GM19467 (cell line): ENCODE measurements around the gene DCBLD2.

Source experiments
- ATAC-seq: cut with Tn5 transposase; IDR thresholded peaks from one replicate; pipeline ENCODE4 v1.9.1; 2021; ENCODE audit warnings: mild to moderate bottlenecking, moderate library complexity; ENCODE audit not compliant: unreplicated experiment

The DCBLD2 gene

DNA sequence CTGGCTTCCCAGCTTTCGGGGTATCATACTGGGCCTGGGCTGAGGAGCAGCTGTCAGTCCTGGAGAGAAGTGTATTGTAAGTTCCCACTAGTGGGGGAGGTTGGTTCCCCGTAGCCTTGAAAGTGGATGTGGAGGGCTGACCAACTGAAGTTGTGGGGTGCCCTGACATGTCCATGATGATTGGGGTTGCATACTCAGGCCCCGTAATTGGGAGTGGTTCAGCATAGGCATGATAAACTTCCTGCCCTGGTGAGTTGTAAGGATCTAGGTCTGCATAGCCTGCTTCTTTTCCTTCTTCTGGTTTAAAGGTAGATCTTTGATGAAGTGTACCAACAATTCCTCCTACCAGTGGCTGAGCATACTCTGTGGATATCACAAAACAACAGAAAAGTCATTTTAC is 102.0 kb downstream of the DCBLD2 start:
- ATAC-seq = no peak

DNA sequence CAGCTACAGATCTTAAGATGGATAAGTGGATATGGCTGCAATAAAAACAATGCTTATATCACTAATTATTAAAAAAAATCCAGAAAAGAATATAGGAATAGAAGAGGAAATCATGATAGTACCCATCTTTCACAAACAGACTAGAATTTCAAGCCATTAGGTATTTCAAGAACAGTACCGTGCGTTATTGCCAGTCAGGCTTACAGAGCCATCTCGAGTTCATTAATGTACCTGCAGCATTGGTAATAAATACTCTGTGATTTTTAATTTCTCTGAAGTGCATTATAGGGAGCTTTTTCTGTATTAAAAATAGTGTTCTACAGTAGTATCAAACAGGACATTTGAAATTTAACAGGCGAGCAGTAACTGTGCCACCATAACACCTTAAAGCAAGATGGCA is 102.7 kb downstream of the DCBLD2 start:
- ATAC-seq = no peak

DNA sequence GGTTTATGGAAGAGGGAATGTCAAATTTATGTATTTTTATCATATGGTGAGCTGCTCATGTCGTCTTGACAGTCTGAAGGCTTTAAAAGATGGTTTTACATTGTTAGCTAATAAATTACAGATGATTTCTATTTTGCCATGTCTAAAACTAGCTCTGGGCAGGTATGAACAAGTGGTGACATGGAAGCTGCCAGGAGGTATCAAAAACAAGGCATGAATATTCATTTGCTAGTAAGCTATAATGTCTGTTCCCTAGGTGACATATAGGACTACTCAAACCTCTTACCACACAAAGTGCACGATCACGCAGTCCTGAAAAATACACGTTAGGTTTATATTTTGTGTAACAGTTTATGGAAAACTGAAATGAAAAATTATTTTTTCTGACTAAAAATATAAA is 103.6 kb downstream of the DCBLD2 start:
- no peak for ATAC-seq

DNA sequence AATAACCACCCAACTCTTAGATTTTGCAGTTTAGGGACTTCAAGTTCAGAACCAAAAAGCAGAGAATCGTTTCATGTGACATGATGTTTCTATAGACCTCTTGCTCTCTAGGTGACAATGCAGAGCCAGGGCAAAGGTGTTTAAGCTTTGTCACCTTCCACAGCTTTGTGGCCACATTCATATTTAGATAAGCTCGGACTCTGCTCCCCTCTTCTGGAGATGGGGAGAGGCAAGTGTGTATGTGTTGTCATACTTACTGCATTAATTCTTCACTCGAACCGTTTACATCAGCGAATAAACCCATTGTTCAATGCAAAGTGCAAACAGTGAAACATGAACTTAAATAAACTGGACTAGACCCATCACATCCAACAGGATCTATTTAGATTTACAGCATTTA is 105.2 kb downstream of the DCBLD2 start:
- ATAC-seq = no peak

DNA sequence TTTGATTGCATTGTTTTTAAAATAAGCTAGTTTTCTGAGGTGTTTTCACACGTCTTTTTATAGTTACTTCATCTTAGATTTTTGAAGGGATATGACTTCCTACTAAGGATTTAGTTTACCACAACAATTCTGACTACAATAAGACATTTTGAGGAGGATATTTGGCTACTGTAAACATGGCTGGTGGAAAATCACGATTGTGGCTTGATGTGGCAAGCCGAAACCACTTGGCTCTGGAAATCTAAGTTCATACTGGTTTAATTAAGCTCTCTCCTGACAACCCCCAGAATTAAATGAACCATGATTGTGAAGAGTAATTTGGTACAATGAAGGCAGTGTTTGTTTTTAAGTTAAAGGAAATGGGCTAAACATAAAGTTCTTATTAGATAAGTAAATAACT is 107.5 kb downstream of the DCBLD2 start:
- no peak for ATAC-seq

DNA sequence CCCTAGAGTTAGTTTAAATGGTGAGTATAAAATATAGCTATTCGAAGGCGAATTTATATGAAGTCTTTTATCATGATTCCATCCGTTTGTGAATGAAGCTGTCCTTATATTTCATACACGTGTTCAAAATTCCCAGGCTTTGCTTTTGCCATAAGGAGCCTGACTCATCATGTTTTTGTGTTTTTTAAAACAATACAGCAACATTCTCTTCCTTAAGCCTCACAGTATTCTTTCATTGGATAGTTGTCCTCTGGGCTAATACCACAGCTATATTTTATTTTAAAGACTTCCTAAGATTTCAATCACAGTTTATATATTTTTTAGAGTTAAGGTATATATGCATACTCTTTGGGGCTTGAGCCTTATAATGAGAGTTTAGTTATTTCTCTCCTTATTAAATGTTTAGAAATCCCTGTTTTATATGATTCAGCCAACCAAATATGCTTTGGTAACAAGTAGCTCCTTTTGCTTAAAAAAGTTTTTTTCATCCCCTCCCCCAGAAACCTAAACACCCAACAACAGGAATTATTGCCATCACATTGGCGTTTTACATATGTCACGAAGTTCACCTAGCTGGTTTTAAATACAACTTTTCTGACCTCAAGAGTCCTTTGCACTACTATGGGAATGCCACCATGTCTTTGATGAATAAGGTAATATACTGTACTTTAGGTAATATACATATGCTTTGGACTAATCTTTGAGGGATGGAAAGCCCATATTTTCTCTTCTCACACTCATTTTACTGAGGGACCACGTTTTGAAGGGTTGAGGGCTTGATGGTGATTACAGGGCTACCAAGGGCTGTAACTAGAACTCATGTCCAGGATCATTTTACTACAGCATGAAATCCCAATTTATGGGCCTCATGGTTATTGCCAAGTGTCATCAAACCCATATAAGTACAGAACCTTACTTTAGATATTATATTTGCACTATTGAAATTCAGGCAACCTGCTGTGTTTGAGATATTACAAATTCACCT is 109.9 kb downstream of the DCBLD2 start:
- ATAC-seq = no peak

DNA sequence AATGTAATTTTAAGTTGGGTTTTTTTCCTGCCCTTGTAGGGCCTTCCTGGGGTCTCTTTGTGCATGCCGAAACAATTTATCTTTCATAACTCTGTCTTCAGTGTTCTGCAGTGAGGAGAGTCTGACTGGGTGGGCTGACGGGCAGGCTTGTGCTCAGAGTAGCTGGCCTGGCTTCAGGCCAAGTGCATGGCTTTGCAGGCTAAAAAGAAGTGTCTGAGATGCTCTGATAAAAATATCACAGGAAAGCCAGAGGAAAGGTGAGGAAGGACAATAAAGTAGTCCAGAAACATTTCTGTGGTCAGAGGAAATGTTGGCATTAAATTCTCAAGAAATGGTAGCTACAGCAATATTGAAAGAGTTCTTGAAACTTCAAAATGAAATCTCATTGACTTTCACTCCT is 112.8 kb downstream of the DCBLD2 start:
- no peak for ATAC-seq

DNA sequence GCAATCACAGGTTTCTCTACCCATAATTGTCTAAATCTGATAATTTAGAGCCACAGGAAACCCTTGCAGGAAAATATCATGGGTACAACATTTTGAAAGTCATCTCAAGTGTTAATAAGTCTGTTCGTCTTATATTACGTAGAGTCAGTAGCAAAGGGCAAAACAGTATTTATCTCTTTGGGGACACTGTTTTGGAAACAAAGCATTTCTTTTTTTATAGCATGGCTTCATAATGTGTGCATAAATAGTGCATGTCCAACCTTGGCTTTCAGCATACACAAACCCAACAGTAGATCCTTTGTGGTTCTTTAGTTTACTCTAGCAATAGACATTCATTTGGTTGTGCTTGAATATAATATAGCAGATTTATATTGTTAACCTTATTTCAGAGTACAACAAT is 114.3 kb downstream of the DCBLD2 start:
- ATAC-seq = no peak

DNA sequence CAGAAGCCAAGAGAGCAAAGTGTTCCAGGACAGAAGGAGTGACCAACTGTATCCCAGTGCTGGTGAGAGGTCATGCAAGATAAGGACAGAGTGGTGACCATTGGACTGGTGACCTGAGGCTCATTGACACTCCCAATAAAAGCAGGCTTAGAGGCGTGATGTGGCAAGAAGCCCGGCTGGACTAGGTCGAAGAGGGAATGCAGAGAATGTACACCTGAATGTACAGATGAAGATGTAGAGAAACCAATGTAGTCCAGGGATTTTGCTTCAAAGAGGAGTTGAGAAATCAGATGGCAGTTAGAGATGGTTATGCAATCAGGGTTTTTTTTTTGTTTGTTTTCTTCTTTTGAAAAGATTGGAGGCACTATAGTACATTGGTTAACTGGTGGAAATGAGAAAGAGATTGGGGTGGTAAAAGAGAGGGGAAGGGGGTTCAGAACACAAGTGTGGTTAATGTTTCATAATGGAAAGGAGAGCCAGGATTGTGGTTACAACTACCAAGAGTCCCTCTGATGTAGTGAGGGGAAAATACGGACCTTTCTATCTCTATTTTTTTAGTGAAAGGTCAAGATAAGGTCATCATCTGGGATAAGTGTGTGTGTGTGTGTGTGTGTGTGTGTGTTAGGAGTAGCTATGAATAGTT is 115.0 kb downstream of the DCBLD2 start:
- no peak for ATAC-seq

DNA sequence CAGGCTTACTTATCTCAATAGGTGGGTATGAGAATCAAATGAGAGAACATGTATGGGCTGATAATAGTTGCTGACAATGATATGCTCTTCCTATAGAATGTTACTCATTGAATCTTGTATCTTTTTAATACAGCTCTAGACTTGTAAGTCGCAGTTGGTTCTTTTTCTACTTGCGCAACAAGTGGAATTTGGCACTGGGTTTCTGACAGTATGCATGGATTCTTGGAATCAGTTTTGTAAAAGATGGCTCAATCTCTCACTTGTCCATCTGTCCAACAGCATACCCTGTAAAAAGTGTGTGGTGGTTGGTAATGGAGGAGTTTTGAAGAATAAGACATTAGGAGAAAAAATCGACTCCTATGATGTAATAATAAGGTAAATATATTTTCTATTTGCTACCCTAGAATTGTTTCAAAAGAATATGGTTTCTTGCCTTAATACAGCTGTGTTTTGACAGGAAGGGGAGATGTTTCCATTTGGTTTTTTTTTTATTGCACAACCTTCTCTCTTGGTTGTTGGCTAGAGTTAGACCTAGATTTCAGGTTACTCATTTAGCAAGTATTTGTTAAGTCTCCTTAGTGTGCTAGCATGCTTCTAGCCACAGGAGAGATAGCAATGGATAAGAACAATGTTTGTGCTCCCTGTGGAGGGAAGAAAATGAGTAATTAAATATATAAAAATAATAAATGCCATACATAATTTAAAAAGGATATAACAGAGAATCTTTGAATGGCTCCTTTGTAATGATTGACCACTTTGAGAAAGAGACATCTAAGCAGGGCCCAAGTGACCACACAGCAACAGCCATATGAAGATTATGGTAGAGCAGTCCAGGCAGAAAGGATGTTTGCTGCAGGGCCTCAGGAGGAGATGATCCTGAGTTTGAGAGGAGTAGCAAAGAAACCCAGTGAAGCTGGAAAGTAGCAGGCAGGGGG is 116.6 kb downstream of the DCBLD2 start:
- no peak for ATAC-seq

DNA sequence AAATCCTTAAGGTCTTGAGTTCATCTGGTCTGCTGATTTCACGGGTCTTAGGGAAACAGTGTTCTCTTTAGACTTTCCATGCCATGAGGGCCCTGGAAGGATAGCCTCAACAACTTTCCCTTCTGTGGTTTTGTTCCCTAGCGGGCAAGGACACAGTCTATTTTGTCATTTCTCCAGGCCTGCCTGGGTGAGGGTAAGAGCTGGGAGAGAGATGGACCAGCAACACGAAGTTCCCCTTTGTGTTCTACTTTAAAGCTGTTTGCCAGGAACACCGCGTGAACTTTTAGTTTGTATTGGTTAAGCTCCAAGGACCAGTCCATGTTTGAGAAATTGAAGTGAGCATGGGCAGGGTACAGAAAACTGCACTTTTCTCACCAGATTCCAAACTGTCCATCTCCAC is 117.5 kb downstream of the DCBLD2 start:
- ATAC-seq = no peak

DNA sequence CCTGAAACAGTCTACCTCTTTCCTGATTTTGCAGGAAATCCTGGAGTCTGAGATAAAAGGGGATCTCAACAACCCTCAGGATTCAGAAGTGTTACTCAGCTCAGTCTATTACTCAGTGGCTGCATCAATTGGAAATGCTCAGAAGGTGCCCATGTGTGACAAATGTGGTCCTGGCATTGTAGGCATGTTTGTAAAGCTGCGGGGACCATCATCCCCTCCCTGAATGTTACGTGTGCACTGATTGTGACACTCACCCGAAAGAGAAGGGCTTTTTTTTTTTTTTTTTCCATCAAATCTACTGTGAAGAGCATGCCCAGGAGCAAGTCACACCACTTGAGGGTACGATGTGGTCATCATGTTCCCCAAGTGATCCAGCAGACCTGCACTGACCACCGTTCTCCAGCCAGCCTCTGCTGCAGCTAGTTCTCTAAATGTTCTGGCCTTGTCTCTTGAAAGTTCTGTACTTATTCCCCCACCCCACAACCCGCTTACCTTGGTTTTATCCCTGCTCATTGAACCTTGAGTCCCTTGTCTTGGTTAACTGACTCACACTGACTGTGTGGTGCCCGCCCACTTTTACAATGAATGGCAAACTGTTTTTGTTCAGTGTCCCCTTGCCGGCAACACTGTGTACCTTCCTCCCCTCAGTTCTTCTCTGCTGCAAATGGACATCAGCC is 118.5 kb downstream of the DCBLD2 start:
- no peak for ATAC-seq

DNA sequence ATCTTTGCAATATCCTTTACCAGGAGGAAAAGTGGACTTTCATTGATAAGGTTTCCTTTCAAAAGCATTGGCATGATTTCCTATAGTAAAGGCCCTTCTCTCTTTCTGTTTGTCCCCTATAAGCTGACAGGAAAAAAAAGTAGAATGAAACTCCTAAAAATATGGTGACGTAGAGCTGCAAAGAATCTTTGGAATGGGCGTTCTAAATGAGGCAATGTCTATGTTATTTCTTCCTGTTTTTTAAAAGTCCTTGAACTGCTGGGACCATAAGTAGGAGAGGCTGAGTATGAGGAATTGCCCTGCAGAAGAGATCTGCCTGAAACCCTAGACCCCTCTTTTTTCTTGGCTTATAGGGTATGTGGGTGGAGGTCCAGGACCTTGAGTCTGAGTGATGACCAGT is 121.2 kb downstream of the DCBLD2 start:
- no peak for ATAC-seq

DNA sequence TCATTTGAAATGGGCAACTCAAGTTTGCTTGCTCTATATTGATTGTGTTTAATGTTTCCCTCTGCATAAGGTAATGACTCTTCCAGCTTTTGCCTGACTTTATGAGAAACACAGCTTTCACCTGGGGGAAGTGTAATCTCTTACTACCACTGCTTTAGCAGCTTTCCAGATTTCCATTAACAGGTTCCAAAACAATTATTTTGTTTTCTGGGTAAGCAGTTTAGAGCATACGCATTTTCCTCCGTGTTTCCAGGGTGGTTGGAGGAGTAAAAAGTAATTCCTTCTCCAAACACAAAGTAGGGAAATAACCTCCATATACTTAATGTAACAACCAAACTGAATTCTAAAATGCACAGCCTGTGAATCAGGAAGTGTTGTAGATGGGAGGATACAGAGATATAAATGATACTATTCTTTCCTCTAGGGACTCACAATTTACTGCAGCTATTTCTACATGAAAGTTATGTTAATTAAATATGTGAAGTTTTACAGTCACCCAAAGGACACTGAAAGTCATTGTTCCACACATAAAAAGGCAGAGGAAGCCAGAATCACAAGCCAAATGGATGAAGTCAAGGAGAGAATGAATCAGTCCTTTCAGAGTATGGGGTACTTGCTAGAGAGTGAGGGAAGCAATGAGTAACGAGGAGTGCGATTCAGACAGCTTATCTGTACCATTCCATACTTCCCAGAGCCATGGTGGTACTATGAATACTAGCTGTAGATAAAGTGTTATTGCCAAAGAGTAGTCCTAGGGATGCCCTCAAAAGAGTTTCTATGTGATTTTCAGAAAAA is 121.8 kb downstream of the DCBLD2 start:
- no peak for ATAC-seq

DNA sequence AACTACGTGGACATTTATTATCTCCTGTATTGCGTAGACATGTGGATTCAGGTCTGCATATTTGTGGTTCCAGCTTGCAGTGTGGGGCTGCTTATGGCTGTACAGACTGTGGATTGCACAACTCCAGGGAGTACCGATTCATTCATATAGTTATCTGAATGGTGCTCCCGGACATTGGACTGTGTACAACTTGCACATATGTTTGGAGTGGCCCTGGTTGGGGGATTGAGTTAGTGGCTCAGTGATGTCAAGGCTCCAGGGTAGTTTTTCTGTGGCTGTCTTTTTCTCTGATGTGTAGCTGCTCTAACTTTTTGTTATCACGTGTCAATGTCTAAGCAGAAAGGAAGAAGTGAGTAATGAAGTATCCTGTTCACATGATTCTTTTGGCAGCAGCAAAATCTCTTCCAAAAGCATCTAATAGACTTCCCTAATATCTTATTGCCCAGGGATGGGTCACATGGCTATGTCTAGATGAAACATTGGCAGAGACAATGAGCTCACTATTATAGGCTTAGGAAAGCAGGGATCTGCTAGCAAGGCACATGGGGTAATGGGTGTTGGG is 122.6 kb downstream of the DCBLD2 start:
- ATAC-seq = no peak

DNA sequence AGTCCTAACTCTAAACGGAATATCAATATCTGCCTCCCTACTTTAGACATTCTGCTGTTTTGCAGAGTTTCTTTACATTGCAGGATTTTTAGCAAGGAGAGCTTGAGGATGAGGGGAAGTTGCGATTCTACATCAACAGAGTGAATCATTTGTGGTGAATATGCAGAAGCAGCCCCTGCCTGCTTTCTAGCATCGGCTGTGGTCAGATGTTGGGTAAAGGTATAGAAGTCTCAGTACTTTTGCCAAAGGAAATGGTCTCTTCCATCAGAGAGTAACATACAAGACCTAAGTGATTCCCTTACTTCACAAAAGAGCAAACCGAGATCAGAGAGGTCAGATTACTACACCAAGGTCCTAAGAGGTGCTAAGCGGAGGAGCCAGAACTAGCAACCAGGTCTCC is 123.1 kb downstream of the DCBLD2 start:
- ATAC-seq = no peak

DNA sequence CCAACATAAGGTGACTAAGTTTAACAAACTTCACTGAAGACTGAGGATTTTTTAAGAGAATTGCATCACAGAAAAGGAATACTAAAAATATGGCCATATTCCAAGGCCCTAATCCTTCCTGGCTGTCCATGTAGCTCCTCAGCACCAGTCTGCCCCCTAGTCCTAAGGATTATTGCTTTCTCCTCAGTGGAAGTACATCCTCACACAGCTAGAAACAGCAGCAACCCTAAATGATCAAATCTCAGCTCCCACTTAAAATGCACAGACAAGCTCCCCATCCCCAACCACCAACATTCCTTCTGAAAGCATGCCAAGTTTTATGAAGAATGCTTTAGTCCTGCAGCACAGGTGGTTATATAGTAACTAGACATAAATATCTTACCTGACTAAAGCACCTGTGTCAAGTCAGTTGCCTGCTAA is 123.7 kb downstream of the DCBLD2 start:
- ATAC-seq = no peak

DNA sequence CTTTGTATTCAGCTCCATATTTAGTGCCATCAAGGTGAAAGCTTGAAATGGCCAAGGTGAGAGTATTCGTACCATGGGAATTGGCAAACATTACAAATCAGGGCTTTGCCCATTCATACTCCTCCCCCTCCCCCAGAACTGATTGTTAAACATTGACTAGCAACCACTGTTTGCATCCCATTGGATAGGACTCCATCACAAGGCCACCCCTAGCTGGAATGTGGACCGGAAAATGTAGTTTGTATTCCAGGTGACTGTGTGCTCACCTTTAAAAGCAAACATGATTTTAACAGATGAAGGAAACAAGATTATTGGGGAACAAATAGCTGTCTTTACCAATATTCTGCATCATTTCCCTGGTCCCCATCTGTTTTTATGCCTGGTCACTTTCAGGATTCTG is 124.2 kb downstream of the DCBLD2 start:
- no peak for ATAC-seq

DNA sequence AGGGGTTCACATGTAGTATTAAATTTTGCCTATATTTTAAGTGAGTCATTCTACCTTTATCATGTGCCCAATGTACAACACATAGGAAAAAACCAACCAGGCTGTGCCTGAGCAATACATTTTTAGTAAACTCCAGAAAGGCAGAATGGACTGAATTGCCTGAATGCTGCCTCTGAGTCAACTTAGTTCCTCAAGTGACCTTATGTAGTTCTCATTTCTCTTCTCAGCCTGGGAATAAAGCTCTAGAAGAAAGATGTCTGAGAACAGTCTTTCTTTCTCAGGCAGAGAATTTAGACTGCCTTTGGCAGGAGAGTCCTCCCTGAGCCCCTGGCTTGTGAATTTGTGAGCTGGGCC is 125.4 kb downstream of the DCBLD2 start:
- no peak for ATAC-seq
